ENCODE data around the gene KLHL10. TPM values are rescaled to one million over a fixed set of nuclear protein-coding genes. Genes with fewer than 3 reads are reported as not detected.

The KLHL10 gene
- total RNA-seq, 1 experiment from 2014 or later = not detected

DNA sequence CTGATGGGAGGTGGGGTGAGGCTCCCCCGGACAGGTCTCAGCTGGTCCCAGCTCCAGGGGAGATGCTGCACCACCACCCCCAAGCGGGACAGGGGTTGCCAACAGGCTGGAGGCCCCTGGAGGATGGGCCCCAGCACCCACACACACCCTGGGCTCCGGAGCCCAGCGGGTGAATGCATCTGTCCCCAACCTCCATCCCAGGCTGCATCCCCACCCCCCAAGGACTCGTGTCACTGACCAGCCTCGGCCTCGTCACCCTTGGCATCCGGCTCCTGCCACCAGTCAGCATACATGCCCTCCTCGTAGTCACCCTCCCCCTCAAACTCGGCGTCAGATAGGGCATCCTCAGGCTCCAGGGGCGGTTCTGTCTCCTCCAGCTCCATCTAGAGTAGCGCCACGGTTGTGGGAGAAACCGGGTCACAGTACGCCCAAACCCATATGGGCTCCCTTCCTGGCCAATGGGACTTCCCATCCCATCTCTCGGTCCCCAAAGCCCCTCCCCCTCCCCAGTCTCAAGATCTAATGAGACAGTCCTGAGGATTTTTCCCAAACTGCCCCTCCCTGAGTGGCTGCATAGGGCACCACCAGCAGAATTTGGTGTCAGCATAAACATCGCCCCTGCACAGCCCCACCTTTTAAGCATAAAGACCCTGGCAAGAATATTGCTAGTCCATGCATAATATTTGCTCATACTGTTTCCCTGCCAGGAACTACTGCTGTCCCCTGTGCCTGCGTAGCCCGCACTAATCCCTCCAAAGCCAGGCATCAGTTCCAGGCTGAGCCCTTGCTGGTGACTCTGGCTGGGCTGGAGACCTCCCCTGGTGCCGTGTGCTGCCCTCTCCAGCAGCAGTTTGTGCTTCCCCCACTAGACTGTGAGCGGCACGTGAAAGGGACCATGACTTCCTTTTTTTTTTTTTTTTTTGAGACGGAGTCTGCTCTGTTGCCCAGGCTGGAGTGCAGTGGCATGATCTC is 34.3 kb upstream of the KLHL10 start:
- Histone ChIP-seq H3K27ac (ENCODE audit: low read length) (peak overlapping the region; percentile 18; the same call in 1 of the 2 replicates), H3K27me3 (ENCODE audit: control insufficient read depth, insufficient read depth, low read length) (no peaks in the 10 kb centered on the region), H3K4me1 (ENCODE audit: control insufficient read depth, insufficient read depth, low read length) (peaks cover 18% of the 10 kb centered on the region), H3K4me3 (ENCODE audit: low read depth in 2 of 2, low read length in 2 of 2) (no peak overlapping the region), H3K36me3 (ENCODE audit: control insufficient read depth, insufficient read depth, low read length) (no peaks in the 10 kb centered on the region), H3K9me3 (ENCODE audit: control insufficient read depth, insufficient read depth, low read depth, low read length) (no peaks in the 10 kb centered on the region)
- DNase-seq (ENCODE audit: low read depth, low spot score) (no peak), ATAC-seq (peak; percentile 8; the same call in 1 of the 2 replicates)
- CTCF ChIA-PET = interaction anchor here (1.3 kb wide), 1 partner anchor 66 kb away, joined by 3 read pairs; no protein-coding TSS in a partner anchor
- POLR2A ChIA-PET = no interaction called here
- intact Hi-C loops (cut with micrococcal nuclease; ENCODE audit: unreplicated experiment) (no loop called here), in situ Hi-C loops (cut with HindIII; ENCODE audit: low pct_unique_long_range_greater_than_20kb, low sequenced_read_pairs) (no loop called here)
- no TSS peak for BruUV-seq (replicated peaks)
- no peak for TF ChIP-seq SIN3A (IDR thresholded peaks at IDR 0.05; ENCODE audit: borderline replicate concordance, insufficient read depth, low read depth, low read length)
- TF ChIP-seq, protein P1, sequence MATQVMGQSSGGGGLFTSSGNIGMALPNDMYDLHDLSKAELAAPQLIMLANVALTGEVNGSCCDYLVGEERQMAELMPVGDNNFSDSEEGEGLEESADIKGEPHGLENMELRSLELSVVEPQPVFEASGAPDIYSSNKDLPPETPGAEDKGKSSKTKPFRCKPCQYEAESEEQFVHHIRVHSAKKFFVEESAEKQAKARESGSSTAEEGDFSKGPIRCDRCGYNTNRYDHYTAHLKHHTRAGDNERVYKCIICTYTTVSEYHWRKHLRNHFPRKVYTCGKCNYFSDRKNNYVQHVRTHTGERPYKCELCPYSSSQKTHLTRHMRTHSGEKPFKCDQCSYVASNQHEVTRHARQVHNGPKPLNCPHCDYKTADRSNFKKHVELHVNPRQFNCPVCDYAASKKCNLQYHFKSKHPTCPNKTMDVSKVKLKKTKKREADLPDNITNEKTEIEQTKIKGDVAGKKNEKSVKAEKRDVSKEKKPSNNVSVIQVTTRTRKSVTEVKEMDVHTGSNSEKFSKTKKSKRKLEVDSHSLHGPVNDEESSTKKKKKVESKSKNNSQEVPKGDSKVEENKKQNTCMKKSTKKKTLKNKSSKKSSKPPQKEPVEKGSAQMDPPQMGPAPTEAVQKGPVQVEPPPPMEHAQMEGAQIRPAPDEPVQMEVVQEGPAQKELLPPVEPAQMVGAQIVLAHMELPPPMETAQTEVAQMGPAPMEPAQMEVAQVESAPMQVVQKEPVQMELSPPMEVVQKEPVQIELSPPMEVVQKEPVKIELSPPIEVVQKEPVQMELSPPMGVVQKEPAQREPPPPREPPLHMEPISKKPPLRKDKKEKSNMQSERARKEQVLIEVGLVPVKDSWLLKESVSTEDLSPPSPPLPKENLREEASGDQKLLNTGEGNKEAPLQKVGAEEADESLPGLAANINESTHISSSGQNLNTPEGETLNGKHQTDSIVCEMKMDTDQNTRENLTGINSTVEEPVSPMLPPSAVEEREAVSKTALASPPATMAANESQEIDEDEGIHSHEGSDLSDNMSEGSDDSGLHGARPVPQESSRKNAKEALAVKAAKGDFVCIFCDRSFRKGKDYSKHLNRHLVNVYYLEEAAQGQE (IDR thresholded peaks at IDR 0.05; ENCODE audit: insufficient read depth in 1 of 2, low read depth in 2 of 2, low read length in 1 of 2) = no peak
- TF ChIP-seq TCF7L2 (IDR thresholded peaks at IDR 0.05; ENCODE audit: low read depth, low read length) = no peak
- TF ChIP-seq, protein P2, sequence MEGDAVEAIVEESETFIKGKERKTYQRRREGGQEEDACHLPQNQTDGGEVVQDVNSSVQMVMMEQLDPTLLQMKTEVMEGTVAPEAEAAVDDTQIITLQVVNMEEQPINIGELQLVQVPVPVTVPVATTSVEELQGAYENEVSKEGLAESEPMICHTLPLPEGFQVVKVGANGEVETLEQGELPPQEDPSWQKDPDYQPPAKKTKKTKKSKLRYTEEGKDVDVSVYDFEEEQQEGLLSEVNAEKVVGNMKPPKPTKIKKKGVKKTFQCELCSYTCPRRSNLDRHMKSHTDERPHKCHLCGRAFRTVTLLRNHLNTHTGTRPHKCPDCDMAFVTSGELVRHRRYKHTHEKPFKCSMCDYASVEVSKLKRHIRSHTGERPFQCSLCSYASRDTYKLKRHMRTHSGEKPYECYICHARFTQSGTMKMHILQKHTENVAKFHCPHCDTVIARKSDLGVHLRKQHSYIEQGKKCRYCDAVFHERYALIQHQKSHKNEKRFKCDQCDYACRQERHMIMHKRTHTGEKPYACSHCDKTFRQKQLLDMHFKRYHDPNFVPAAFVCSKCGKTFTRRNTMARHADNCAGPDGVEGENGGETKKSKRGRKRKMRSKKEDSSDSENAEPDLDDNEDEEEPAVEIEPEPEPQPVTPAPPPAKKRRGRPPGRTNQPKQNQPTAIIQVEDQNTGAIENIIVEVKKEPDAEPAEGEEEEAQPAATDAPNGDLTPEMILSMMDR (IDR thresholded peaks at IDR 0.05) = no peak
- TF ChIP-seq POLR2AphosphoS5 (IDR thresholded peaks at IDR 0.05; ENCODE audit: low read depth, low read length) = no peak

DNA sequence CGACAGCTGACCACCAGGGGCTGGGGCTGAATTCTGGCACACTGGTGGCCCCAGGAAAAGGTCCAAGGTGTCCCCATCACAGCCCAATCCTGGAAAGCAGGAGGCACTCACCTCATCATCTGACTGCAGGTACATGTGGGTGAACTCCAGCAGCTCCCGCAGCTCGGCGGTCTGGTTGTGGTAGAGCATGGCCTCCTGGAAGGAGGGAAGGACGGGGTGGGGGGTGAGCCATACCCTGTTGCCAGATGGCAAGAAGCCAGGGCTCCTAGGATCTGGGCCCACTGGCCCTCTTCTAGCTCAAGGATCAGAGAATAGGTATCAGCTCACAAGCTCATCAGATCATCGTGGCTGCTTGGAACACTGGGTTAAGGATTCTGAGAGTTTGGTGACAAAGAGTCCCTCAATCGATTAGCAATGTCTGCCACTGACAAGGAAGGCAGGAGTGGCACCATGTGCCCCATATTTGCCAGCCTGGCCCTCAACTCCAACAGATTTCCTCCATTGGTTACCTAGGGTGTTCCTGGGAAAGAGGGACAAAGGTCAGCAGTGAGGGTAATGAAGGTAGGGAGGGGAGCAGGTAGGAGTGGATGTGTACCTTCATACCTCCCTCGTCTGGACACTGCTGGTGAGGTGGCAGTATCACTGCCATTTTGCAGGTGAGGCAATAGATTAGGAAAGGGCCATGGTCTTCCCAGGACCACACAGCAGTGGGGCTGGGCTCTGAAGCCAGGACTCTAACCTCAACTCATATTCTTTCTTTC is 30.8 kb upstream of the KLHL10 start:
- Histone ChIP-seq H3K27me3 (ENCODE audit: control insufficient read depth, insufficient read depth, low read length) (no peaks in the 10 kb centered on the region), H3K4me3 (ENCODE audit: low read depth in 2 of 2, low read length in 2 of 2) (no peak overlapping the region), H3K4me1 (ENCODE audit: control insufficient read depth, insufficient read depth, low read length) (peaks cover 23% of the 10 kb centered on the region), H3K36me3 (ENCODE audit: control insufficient read depth, insufficient read depth, low read length) (no peaks in the 10 kb centered on the region), H3K27ac (ENCODE audit: low read length) (no peak overlapping the region), H3K9me3 (ENCODE audit: control insufficient read depth, insufficient read depth, low read depth, low read length) (no peaks in the 10 kb centered on the region)
- ATAC-seq (no peak), DNase-seq (ENCODE audit: low read depth, low spot score) (no peak)
- ChIA-PET POLR2A (no interaction called here), CTCF (no interaction called here)
- TF ChIP-seq TCF7L2 (IDR thresholded peaks at IDR 0.05; ENCODE audit: low read depth, low read length) (no peak), SIN3A (IDR thresholded peaks at IDR 0.05; ENCODE audit: borderline replicate concordance, insufficient read depth, low read depth, low read length) (no peak), POLR2AphosphoS5 (IDR thresholded peaks at IDR 0.05; ENCODE audit: low read depth, low read length) (no peak; the same call in 1 of the 2 replicates)
- TF ChIP-seq, protein P1 (IDR thresholded peaks at IDR 0.05; ENCODE audit: insufficient read depth in 1 of 2, low read depth in 2 of 2, low read length in 1 of 2) = no peak
- TF ChIP-seq, protein P2 (IDR thresholded peaks at IDR 0.05) = no peak
- no TSS peak for BruUV-seq (replicated peaks)
- in situ Hi-C loops (cut with HindIII; ENCODE audit: low pct_unique_long_range_greater_than_20kb, low sequenced_read_pairs) = no loop called here
- intact Hi-C loops (cut with micrococcal nuclease; ENCODE audit: unreplicated experiment) = no loop called here

Measured in Panc1 (cell line).